HG02623 (cell line): Measurements from ENCODE around the gene ACSL6.

Experiments used
- ATAC-seq: cut with Tn5 transposase; IDR thresholded peaks from one replicate; pipeline ENCODE4 v1.9.1; 2021; ENCODE audit warnings: moderate library complexity; ENCODE audit not compliant: unreplicated experiment

Gene ACSL6

DNA sequence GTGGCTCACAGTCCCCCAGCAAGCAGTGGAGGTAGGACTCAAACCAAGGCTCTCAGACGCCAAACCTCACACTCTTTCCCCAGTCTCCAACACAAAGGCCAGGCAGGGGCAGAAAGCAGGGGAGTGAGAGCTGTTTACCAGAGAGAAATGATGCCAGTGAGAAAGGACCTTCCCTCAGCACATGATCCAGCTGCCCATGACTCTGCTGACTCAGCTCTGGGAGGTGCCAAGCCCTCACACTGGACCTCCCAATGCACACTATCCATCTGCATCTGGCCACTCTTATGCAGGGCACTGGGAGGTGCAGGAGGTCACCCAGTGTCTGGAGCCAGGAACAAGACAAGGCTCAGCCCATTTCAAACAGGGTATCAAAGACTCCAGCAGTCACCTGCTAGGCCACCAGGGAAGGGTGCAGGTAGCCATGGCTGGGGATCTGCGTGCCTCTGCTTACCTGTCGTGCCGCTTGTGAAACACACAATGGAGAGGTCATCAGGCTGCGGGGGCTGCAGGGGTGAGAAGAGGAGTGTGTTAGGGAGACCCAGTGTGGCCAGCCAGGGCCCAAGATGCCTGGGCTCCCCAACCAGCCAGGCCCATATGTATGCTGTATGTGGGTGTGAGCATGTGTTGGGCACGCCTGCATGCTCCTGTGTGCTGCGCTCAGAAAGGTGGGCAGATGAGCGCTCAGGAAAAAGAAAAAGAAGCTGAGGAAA lies 26.3 kb downstream of the ACSL6 start:
- ATAC-seq = no peak

DNA sequence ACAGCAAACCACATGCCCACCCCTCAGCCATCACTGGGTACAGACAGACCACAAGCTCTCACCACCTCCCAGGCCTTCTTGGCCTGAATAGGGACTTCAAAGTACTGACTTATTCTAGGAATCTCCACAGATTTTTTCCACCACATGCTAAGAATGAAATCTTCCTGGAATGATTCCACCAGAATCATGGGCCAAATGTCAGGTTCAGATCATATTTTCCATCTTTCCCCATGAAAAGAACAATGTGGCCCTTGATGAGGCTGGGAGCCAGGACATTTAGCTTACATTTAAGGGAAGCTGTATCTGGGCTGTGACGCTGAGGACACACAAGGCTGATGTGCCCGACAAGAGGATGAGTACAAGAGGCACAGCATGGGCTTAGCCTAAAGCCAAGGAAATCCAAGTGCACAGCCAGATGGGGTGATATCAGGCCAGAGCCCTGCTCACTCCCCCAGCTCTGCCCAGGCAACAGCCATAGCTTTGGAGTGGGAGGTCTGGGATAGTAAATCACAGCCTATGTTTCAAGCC lies 28.1 kb downstream of the ACSL6 start:
- no peak for ATAC-seq

DNA sequence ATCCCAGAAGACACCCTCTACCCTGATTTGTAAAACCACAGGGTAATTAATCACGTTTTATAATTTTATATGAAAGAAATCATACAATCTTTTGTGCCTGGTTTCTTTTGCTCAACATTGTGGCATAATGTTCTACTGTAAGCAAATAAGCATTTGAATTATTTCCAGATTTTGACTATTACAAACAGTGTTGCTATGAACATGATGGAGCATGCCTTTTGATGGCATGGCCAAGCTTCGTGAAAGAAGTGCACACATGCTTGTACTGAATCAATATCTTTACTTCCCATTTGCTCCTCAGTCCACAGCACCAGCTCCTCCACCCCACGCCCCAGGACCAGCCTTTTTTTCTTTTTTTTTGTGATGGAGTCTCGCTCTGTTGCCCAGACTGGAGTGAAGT lies 29.9 kb downstream of the ACSL6 start:
- ATAC-seq = no peak

DNA sequence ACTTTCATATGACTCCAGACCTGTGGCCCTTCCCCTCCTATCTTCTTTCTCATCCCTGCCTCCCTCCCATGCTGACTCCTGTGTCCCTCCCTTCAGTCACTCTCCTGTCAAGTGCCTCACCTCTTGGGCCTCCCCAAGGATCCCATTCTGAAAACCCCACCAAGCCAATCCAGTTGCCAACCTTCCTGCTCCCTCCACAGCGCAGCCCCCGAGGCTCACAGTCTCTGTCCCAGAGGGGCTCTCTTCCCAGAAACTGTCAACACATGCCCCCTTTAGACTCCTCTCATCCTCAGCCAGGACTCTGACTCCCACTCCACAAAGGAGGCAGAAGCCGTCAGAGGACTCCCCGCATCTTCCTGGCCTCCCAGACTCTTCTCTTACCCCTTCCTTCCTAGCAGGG lies 30.8 kb downstream of the ACSL6 start:
- no peak for ATAC-seq

DNA sequence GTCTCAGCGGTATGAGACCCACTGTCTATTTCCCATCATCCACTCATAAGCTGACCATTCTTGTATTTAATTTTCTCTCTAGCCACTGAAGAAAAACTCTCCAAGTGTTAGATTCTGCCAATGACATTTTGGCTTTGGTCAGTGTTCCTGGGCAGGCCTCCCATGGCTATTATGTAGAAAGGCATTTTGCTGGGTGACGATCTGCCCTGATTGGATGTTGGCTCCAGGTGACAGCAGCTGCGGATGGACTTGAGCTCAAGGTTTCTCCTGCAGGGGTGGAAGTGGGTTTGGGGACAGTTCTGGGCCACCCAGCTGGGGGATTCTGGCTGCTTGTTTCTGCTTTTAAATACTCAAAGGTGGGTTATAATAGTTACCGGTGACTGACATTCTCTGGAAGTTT lies 31.6 kb downstream of the ACSL6 start:
- ATAC-seq = no peak

DNA sequence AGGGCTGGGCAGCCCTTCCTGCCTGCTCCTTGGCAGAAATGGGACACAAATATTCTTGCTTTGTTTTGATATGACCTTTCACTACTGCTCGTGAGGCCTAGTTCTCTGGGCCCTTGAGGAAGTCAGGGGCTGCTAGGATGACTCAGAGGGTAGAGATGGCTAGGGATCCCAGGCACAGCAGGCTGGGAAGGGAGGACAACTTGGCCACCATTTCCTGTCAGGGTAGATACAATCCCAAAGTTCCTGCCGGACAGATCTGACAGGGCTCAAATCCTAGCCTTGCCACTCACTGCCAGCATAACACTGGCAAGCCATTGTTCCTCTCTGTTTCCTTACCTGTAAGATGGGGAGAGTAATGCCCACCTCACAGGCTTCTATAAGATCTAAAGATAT lies 34.2 kb downstream of the ACSL6 start:
- ATAC-seq = no peak

DNA sequence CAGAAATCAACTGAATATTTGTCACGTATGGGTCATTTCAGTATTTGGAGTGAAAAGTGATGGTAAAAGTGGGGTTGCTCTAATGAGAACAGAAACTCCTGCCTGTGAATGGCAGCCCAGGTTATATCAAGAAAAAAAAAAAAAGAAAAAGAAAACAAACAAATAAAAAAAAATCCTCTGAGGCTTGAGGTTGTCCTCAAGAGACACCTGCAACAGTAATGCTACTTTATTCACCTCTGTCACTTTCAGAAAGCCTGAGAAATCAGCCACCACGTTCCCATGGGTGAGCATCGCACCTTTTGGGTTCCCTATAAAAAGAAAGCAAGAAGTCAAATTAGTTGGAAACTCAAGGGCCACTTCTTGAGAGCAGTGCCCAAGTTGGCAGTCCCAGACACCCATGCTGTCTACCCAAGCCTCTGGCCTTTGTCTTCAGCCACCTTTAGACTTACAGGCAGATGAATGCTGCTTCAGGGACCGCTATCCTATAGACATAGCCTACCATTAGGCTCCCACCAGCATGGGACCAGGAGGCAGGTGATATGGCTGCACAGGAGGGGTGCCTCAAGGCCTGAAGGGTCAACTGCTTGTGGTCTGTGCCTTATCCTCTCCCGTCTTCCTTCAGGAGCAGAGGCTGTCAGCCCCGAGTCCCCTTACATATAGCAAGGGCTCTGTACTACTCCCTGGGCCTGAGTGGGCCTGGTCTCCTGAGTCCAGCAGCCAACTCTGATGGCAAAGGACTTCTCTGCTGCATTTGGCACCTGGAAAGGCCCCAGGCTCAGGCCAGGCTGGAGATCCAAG lies 34.8 kb downstream of the ACSL6 start:
- ATAC-seq = no peak

DNA sequence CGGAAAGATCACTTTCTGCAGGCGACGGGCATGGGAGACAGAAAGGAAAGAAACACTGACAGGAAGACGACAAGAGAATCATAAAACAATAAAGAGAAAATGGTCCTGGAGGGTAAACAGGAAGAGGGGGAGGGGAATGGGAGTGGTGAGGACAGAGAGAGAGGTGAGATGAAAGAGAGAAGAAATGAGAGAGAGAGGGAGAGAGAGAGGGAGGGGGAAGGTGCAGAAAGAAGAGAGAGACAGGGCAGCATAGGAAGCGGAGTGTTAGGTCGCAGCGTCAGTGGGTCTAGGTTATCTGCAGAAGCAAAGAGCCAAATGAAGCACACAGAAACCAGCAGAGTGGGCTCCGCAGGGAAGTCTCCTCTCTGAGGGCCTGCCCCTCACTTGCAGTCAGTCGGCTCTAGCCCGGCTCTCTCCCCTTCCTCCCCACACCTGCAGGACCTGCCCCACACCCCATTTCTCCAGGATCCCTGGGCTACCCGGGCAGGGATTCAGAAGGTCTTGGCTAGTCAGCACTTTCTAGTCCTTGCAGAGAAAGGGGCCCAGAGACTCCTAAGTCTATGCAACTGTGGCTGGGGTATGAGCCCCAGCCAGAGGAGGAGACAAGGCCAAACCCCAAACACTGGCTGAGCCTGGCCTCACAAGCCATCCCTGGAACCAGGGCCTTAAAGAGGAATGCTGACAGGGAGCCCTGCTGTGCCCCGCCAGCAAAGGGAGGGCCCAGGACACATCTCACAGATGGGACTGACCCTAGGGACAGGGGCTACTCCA lies 36.3 kb downstream of the ACSL6 start:
- no peak for ATAC-seq

DNA sequence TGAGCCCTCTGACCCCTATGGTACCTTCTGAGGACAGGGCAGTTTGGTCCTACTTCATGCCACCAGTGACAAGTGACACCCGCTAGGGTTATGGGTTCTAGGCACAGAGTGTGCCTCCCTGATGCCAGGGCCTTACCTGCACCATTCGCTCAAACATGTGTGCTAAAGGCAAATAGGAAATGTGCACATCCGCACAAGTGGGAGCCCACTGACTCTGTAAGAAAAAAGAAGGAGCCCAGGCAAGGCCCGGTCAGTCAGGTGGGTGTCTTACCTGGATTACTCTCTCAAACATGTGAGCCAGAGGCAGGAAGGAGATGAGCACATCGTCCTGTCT lies 36.9 kb downstream of the ACSL6 start:
- ATAC-seq = no peak

DNA sequence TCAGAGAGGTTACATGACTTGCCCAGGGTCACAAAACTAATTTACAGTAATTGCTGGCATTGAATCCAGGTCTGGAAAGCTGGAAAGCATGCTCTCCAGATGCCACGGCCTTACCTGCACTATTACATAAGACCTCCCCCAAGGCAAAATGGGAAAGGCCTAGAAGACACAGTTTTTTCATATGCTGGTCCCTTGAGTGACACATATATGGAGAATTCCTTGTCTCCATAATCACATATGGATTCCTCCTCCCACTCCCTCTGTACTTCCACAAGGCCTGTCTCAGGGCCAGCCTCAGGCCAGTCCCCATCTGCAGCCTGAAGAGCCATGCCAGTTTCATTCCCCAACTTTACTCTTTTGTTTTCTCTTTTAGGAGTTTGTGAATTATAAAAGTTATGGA lies 37.4 kb downstream of the ACSL6 start:
- ATAC-seq = no peak

DNA sequence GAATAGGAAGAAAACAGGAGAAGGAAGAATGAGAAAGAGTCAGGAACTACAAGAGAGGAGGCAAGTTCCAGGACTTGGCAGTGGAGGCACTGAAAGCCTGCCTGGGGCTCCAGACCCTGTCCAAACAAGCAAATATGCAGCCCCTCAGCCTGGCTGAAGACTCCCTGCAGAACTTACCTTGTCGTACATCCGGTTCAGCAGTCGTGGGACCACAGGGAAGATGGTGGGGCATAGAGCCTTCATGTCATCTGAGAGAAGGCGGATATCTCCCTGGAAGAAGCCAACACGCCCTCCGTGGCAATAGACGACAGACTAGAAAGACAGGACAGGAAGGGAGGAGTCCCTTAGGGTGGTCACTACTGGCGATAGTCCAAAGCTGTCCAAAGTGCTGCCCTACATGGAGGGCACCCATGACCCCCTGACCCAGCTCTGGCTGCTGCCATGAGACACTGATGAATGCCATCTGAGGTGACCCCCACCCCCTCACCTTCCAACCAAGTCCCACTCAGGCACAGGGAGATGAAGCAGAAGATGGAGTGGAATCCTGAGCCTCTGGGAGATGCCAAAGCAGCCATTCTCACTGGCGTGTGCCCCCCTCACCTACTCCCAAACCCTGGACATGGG lies 38.3 kb downstream of the ACSL6 start:
- no peak for ATAC-seq

DNA sequence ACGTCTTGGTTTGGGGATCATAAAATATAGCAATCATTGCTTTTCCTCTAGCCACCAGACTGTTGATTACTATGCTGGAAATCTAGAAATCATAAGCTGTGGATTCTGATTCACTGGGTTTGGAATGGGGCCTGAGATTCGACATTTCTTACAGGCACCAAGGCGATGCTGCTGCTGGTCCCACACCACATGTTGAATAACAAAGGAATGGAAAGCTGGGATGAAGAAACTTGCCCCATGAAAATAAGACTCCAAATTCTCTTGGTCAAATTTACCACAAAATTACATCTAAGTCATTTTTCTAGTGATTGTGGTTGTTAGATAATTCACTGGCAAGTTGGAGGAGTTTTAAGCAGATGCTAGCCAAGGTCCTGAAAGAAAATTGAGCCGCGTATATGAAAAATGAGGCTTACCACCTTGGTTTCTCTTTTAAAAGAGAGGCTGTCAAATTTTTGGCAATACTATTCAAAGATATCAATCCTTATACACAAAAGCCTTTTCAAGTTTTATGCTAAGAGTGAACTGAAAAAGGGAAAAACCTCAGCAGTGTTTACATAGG lies 43.0 kb downstream of the ACSL6 start:
- ATAC-seq = no peak

DNA sequence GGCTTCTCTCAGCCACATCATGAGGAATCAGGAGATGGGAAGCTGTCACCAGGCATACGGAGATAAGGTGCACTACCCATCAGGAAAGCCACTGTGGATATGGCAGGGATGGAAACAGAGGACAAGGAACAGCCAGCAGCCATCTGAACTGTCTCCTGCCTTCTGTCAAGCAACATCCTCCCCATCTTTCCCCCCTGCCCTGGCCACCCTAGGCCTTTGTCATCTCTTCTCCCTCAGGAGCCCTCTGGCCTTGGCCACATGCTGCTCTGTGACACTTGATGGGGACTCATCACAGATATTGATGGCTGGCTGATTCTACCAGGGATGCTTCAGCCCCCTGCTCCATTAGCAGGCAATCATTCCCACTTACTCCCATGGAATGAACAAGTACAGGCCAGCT lies 44.9 kb downstream of the ACSL6 start:
- ATAC-seq = no peak

DNA sequence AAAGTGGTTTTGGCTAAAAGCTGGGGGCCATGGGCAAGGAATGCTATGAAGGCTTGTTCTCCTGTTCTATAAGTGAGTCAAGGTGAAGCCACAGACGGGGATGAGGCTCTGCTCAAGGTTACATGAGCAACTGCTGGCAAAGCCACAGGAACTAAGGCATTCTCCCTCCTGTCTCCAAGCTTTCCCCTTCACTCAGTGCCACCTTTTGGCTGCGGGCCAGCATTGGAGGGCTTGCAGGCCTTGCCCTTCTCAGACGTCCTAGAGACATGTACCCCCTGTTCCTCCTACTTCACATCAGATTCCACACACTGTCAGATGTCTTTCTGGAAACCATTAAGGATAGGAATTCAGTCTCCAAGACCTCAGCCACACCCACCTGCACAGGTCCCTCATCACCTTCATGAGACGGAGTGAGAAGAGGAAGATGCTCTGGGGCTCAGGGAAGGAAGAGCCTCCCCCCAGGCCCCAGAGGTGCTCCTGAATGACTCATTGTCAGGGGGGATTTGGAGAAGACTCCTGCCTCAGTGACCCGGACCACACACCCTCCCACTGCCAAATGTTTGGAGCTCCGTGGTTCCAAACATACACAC lies 45.5 kb downstream of the ACSL6 start:
- no peak for ATAC-seq

DNA sequence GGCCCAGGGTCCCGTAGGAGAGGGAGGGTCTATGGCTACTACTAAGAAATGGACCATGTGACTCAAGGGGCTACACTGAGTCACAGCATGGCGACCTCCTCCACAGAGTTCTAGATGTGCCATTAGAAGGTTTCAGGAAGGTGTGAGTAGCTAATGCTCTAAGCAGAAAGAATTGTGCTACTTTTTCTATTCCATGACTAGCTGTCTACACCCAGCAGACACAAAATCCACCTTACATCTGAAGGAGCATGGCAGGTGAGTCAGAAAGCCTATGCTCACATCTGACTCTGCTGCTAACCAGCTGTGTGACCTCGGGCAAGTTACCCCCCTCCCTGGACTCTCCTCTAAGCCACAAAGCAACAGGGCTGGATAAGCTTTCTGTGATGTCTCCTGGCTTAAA lies 51.6 kb downstream of the ACSL6 start:
- no peak for ATAC-seq

DNA sequence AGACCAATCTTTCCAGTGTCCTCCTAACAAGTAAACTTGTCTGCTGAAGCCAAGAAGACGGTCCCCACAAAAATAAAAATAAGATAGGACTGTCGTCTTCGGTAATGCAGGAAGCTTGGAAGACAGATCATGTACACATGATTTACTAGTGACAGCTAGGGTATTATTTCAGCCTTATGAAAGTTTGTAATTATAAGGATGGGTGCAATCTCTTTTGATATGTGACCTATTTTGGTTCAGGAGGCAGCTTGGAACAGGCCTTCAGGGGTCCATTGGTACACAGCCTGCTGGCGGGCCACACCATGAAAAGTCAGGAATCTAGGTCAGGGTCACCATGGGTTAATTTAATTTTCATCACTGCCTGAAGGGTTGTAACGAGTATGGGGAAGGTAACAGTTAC lies 52.3 kb downstream of the ACSL6 start:
- ATAC-seq = no peak

DNA sequence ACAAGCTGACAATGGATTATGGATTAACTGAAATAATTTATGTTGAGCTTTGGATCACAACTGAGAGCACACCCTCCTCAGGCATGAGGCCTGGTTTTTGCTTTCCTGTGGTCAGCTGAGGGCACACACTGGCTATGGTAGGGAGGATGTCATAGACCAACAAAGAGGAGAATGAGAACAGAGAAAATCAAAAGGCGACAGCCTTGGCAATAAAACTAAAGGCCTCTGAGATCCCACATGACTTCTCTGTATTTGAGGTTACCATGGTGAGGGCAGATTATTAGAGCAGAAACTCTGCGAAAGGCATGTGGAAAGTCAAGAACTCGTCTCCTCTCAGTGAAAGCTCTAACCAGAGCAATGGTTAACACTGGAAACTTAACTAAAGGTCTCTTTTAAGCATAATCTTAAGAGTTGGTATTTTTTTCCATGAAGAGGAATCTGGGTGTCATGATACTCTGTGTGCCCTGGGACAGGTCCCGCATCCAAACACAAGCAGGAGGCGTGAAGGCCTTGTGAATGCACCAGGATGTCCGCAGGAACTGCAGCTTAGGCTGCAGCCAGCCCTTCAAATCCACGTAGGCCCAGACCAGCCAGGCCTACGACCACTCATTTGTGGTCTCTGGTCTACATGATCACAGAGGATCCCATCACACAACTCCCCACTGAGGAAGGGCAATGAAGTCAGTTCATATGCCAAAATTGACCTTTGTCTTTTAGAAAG lies 53.6 kb downstream of the ACSL6 start:
- no peak for ATAC-seq

DNA sequence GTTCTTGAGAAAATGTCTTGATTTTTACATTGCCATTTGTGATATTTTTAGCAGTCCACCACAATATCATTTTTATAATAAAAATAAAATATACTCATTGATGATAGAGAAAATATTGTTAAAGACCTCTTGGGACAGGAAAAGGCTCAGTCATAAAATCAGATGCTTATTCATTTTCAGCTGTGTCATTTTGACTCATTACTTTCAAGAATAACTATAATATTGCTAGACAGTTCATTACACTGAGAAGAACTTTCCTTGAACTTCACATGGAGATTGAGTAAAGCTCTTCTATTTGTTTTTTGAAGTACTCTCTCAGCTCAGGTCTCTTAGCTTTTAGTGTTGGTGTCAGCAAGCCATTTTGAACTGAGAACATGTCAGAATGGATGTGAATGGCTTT lies 57.5 kb downstream of the ACSL6 start:
- ATAC-seq = no peak

DNA sequence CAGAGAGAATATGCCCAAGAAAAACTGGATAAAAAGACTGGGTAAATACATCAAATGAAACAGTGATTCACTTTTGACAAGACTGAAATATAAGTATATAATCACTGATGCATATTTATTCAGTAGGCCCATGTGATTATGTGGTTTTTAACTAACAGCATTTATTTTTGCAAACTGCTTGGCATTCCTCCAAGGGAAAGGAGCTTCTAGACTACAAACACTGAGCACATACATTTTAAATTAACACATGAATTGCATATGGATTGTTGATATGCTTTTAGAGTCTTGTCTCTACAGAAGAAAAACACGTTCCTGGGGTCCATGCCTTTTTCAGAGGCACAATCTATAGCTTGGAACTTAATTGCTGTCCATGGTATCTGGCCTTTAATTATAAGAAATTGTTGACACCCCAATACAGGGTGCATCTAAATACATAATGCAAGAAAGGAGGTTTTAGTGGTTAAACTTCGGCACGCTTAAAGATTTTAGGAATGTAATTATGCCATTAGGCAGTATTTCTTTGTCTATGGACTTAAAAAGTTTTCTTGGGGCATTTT lies 59.1 kb downstream of the ACSL6 start:
- no peak for ATAC-seq

DNA sequence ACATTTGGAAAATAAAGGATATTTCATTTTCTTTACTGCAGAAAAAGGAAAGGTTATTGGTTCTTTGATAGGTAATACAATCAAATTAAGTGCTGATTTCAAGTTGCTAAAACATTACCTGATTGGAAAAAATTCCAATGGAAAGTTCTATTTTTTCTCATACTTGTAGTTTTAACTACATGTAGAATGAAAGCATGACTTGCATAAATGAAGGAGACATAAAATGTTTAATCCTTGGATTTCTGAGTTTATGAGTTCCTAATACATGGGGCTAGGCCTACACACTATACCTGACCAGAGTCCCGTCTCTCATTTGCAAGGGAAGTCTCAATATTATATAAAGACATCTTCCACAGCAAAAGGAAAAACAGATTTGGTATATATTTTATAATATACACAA lies 60.8 kb downstream of the ACSL6 start:
- ATAC-seq = no peak
